GM18499 (cell line): ENCODE measurements around the gene SLC51A.

Experiments
- ATAC-seq: cut with Tn5 transposase; IDR thresholded peaks from one replicate; pipeline ENCODE4 v1.9.1; 2021; ENCODE audit warnings: moderate number of reproducible peaks; ENCODE audit not compliant: insufficient read depth, unreplicated experiment

SLC51A gene

GRCh38 chr3:196281962-196282361 is 65.6 kb downstream of the SLC51A start:
- no peak for ATAC-seq
